ENCODE measurements around the gene PLCB1.
"Not testable (repeated sequence)": the region's sequence is repeated elsewhere in the genome, so short reads cannot be mapped to it uniquely, and the experiment has no call there.

Gene PLCB1

GRCh38 chr20:8834851-8835250 is 702.8 kb downstream of the PLCB1 start:
- no peak for DNase-seq (ENCODE audit: low read depth)

DNA sequence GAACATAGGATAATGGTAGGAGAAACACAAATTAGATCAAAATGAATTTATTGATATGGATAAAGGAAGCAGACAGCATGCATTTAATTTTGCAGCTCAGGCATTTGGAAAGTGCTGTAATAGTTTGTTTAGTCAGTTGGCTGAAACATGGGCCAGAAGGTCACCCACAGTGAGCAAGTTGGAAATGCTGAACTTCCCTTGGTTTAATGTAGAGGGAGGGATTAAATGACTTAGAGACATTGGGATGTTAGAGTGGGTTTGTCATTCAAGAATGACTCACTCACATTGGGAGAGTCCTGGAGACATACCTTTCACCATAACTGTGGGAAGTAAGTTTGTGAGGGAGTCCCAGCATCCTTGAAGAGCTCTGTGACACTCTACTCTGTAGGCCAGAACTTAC is 705.3 kb downstream of the PLCB1 start:
- no peak for DNase-seq (ENCODE audit: low read depth)

- DNase-seq (ENCODE audit: low read depth): no peak
Observed at GRCh38 chr20:8842525-8842924, 710.5 kb downstream of the PLCB1 start.

GRCh38 chr20:8844179-8844578 is 712.1 kb downstream of the PLCB1 start:
- DNase-seq (ENCODE audit: low read depth): no peak

DNA sequence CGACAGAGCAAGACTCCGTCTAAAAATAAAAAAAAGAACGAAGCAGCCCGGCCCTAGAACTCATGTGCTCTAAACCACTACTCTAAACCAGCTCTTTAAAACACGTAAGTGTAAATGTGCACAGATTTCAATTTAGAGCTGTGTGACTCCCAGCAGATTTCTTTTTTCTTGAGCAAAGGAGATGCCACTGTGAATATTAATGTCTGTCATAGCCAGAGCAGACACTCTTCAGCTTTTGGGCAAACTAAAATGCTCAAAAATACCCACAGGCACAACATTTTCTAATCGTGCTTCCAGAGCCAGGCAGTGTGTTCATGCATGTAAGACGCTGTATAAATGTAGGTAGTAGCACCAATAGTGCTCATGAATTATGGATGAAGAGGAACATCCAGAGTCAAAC is 717.9 kb downstream of the PLCB1 start:
- no peak for DNase-seq (ENCODE audit: low read depth)

GRCh38 chr20:8851446-8851845 is 719.4 kb downstream of the PLCB1 start:
- DNase-seq (ENCODE audit: low read depth): no peak

GRCh38 chr20:8851919-8852318 is 719.9 kb downstream of the PLCB1 start:
- not testable (repeated sequence) for DNase-seq (ENCODE audit: low read depth)

- not testable (repeated sequence) for DNase-seq (ENCODE audit: low read depth)
Observed at GRCh38 chr20:8853211-8853610, 721.1 kb downstream of the PLCB1 start.

- DNase-seq (ENCODE audit: low read depth): peak; percentile 68
Observed at GRCh38 chr20:8853805-8854338, 721.8 kb downstream of the PLCB1 start.

GRCh38 chr20:8854571-8854970 is 722.5 kb downstream of the PLCB1 start:
- no peak for DNase-seq (ENCODE audit: low read depth)

DNA sequence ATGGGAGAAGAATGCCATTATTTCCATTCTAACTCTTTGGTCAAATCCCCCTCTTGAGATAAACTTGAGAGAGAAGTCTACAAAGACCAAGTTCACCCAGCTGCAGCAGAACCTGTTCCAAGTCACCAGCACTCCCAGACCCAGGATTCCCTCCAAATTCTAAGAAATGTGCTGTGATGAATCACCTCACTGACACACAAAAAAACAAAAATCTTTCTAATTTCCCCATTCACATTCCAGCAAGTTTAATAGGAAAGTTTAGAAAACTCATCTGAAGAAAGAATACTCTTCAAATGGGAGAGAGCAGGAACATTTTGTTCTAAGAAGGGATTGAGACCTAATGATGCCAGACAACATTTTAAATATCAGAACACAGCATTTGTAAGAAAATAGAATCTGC is 723.2 kb downstream of the PLCB1 start:
- no peak for DNase-seq (ENCODE audit: low read depth)

- no peak for DNase-seq (ENCODE audit: low read depth)
Observed at GRCh38 chr20:8856668-8857067, 724.6 kb downstream of the PLCB1 start.

DNA sequence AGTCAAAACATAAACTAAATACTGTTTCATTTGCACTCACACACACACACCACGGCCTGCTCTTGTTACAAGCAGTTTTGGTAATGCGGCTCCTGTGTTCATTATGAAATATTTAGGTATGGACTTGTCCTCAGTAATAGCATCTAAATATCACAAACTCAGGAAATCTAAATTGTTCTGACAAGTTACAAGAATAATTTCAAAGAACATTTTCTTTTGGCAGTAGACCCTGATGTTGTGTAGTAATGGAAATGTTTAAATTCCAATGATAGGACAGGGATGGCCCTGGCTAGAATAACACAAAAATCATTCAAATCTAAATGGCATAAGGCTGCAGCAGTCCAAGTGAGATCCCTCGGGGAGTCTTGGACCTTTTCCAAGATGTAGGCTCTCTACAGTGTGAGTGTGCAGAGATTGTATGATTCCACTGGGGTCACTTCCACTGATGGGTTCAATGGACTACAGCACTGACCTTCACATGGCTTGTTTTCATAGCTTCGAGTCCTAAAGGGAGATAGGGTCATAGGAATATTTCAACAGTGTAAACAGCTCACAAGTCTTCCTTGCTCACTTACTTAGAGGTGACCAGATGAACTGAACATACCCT is 726.2 kb downstream of the PLCB1 start:
- DNase-seq (ENCODE audit: low read depth): no peak

- peak; percentile 83 for DNase-seq (ENCODE audit: low read depth)
Observed at GRCh38 chr20:8860011-8860495, 728.0 kb downstream of the PLCB1 start.

DNA sequence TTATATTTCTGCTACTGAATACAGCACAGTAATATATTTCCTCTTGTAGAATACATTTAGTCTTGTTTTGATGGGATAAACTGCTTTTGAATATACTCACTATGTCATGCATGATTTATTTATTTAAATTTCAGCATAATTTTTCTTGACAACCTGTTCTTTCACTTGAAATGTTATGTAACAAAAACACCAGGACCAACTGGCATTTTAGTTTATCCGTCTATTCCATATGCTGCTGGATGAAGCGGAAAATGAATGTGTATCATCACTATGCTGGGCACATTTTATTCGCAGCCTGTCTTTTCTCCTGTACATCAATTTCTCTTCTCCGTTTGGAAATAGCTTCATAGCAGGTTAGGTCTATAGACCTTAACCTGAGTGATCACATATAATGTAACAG is 730.0 kb downstream of the PLCB1 start:
- DNase-seq (ENCODE audit: low read depth): no peak

DNA sequence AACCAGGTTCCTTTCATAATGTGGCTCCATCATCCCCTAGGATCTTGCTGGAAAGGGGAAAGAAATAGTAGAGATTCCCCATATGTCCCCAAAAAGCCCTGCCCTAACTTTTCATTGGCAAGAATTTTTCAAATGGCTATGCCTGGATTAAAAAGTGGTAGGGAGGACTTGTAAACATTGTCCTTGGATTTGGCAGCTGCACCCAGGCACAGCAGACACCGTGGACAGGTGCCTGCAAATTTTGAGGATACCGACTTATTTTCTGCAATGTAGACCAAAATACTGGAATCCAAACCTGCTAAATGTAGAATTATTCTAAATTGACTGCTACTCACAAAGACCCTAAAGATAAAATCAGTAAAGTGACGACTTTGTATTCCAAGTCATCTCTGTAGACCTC is 733.6 kb downstream of the PLCB1 start:
- no peak for DNase-seq (ENCODE audit: low read depth)

- no peak for DNase-seq (ENCODE audit: low read depth)
Observed at GRCh38 chr20:8867038-8867740, 735.1 kb downstream of the PLCB1 start.

GRCh38 chr20:8870652-8871051 is 738.6 kb downstream of the PLCB1 start:
- no peak for DNase-seq (ENCODE audit: low read depth)

- no peak for DNase-seq (ENCODE audit: low read depth)
Observed at GRCh38 chr20:8874437-8874836, 742.4 kb downstream of the PLCB1 start.

DNA sequence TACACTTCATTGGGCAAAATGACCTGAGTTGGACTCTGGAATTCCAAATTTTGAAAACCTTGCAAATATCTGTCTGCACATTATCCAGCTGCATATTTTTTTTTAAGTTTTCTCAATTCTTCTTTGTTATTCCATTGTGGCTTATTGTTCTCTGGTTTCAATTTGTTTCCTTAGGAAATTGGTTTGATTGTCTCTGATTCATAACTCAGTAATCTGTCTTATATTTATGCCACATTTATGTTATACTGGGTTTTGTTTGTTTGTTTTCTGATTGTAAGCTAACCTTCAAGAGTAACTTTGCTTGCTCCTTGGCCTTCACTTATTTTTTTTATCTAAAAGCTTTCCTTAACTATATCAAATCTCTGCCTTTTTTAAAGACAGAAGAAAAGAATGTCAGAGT is 743.5 kb downstream of the PLCB1 start:
- DNase-seq (ENCODE audit: low read depth): no peak

DNA sequence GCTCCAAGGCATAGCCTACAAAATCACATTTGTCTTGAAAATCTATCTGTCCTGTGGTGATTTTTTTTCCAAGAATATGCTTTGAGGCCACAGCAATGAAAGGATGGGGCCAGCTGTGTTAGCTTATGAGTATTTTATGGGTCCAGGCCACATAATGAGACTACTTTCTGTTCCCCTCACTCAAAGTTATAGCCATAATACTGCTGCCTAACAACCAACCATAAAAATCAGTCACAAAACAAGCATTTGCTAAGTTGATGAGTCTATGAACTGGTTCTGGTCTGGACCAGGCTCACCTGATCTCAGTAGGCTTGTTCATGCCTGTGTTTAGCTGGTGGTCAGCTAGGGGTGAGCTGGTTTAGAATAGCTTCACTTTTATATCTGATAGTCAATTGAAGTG is 744.3 kb downstream of the PLCB1 start:
- DNase-seq (ENCODE audit: low read depth): no peak

DNA sequence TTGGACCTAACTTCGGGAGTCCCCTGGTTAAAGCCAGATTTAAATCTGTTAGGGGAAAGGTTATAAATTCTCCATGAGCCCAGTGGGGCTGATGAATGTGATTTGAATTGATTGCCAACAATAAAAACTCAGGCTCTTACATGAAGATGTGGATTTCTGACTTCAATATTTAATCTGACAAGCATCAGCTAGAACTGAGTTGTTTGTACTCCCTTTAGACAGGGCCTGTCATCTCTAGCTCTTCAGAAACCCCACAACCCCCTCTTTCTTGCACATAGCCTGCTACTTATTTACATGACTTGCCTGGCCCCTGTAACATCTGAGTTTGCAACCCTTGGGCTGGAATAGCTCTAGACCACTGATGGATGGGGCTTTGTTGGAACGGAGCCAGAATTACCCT is 745.2 kb downstream of the PLCB1 start:
- no peak for DNase-seq (ENCODE audit: low read depth)

DNA sequence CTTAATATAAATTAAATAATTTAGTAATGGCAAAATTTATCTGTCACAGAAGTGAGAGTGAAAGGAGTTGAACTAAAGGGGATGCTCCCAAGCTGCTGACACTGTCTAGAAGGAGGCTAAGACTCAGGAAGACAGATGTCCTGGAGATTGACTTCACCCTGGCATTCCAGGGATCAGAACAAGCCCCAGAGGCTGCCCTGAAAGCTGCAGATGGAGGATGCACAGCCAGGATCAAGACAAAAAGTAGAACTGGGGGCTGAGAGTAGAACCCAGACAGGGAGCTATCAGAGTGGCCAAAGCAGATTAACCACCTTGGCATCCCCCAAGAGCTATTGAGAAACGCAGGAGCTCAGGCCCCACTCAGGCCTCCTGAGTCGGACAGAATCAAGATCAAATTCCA is 747.6 kb downstream of the PLCB1 start:
- DNase-seq (ENCODE audit: low read depth): no peak
